ENCODE measurements around the gene CDKAL1.
"Not testable (repeated sequence)": the region's sequence is repeated elsewhere in the genome, so short reads cannot be mapped to it uniquely, and the experiment has no call there.

CDKAL1 gene

GRCh38 chr6:20708367-20709124 lies 174.3 kb downstream of the CDKAL1 start:
- DNase-seq (ENCODE audit: low spot score) = peak; percentile 20

- DNase-seq (ENCODE audit: low spot score) = no peak
These were observed 175.2 kb downstream of the CDKAL1 start for GRCh38 chr6:20709451-20709850.

- DNase-seq (ENCODE audit: low spot score) = no peak
These were observed 176.1 kb downstream of the CDKAL1 start for GRCh38 chr6:20710341-20710740.

- no peak for DNase-seq (ENCODE audit: low spot score)
These were observed 177.3 kb downstream of the CDKAL1 start for GRCh38 chr6:20711518-20711917.

GRCh38 chr6:20712011-20712410 lies 177.8 kb downstream of the CDKAL1 start:
- no peak for DNase-seq (ENCODE audit: low spot score)

GRCh38 chr6:20715135-20715806 lies 181.0 kb downstream of the CDKAL1 start:
- DNase-seq (ENCODE audit: low spot score) = no peak

- DNase-seq (ENCODE audit: low spot score) = no peak
These were observed 182.6 kb downstream of the CDKAL1 start for GRCh38 chr6:20716865-20717264.

- no peak for DNase-seq (ENCODE audit: low spot score)
These were observed 183.5 kb downstream of the CDKAL1 start for GRCh38 chr6:20717743-20718142.

GRCh38 chr6:20718705-20719653 lies 184.7 kb downstream of the CDKAL1 start:
- no peak for DNase-seq (ENCODE audit: low spot score)

- DNase-seq (ENCODE audit: low spot score) = no peak
These were observed 185.7 kb downstream of the CDKAL1 start for GRCh38 chr6:20719980-20720379.

- DNase-seq (ENCODE audit: low spot score) = not testable (repeated sequence)
These were observed 186.9 kb downstream of the CDKAL1 start for GRCh38 chr6:20721121-20721520.

- no peak for DNase-seq (ENCODE audit: low spot score)
These were observed 188.2 kb downstream of the CDKAL1 start for GRCh38 chr6:20722455-20722854.

GRCh38 chr6:20723236-20723635 lies 189.0 kb downstream of the CDKAL1 start:
- DNase-seq (ENCODE audit: low spot score) = no peak

- DNase-seq (ENCODE audit: low spot score) = no peak
These were observed 190.4 kb downstream of the CDKAL1 start for GRCh38 chr6:20724443-20725190.

GRCh38 chr6:20725235-20725634 lies 191.0 kb downstream of the CDKAL1 start:
- not testable (repeated sequence) for DNase-seq (ENCODE audit: low spot score)

GRCh38 chr6:20729086-20729485 lies 194.8 kb downstream of the CDKAL1 start:
- no peak for DNase-seq (ENCODE audit: low spot score)

- not testable (repeated sequence) for DNase-seq (ENCODE audit: low spot score)
These were observed 198.1 kb downstream of the CDKAL1 start for GRCh38 chr6:20732362-20732761.

GRCh38 chr6:20732896-20733295 lies 198.6 kb downstream of the CDKAL1 start:
- no peak for DNase-seq (ENCODE audit: low spot score)

GRCh38 chr6:20737912-20738311 lies 203.7 kb downstream of the CDKAL1 start:
- no peak for DNase-seq (ENCODE audit: low spot score)

- DNase-seq (ENCODE audit: low spot score) = no peak
These were observed 205.8 kb downstream of the CDKAL1 start for GRCh38 chr6:20740088-20740487.

GRCh38 chr6:20740727-20741126 lies 206.5 kb downstream of the CDKAL1 start:
- DNase-seq (ENCODE audit: low spot score) = no peak

GRCh38 chr6:20741490-20741889 lies 207.2 kb downstream of the CDKAL1 start:
- no peak for DNase-seq (ENCODE audit: low spot score)

Measured in AG20443 (cell line).